Mammary epithelial cell (primary cell): ENCODE data around the gene CD81.
"Not testable (repeated sequence)": the region's sequence is repeated elsewhere in the genome, so short reads cannot be mapped to it uniquely, and the experiment has no call there.

Source experiments
- CTCF ChIP-seq, 2 donors: IDR thresholded peaks in 1 of 2; conservative IDR thresholded peaks in 1 of 2; 2 replicates each; pipeline ENCODE4 v1.5.1; 2011 to 2012; ENCODE audit warnings: inconsistent platforms in 2 of 2, low read length in 2 of 2, mild to moderate bottlenecking in 2 of 2, control low read depth in 1 of 2, low read depth in 1 of 2; ENCODE audit not compliant: insufficient read depth in 1 of 2; ENCODE audit errors: extremely low read depth in 1 of 2
- EZH2 ChIP-seq: IDR thresholded peaks from 2 replicates; pipeline ENCODE4 v1.6.1; 2012; ENCODE audit warnings: low read length, inconsistent platforms, borderline replicate concordance

GRCh38 chr11:2333486-2334205 is 43.5 kb upstream of the CD81 start:
- TF ChIP-seq CTCF (conservative IDR thresholded peaks at IDR 0.05 in 1 of 2, IDR thresholded peaks at IDR 0.05 in 1 of 2; ENCODE audit: extremely low read depth in 1 of 2, insufficient read depth in 1 of 2, low read depth in 1 of 2, low read length in 2 of 2); EZH2: not testable (repeated sequence)
